Activated CD4-positive, alpha-beta memory T cell treated with anti-CD3 and anti-CD28 coated beads, Interleukin-2, amount 10 ng/mL, durations not matched to agents 7 days and 5 days (primary cell): ENCODE data around the gene COL1A1. TPM values are rescaled to one million over a fixed set of nuclear protein-coding genes. Genes with fewer than 3 reads are reported as not detected.
A peak's percentile ranks its signal among the peaks of the same experiment; 100 is the strongest.

Experiments used
- CTCF ChIA-PET: fragments of 350-600 bp; sonication (Branson Sonifier 250); formaldehyde crosslinking; loops from one replicate; lab custom pipeline; 2021; ENCODE audit warnings: antibody characterized with exemption, inconsistent platforms; lab: Charles Lee
- POLR2A ChIA-PET: fragments of 350-600 bp; sonication (Branson Sonifier 250); formaldehyde crosslinking; loops from one replicate; lab custom pipeline; 2021; ENCODE audit warnings: antibody characterized with exemption; lab: Charles Lee
- DNase-seq: peaks from one replicate; pipeline ENCODE4 v3.0.0-alpha.2; 2020
- H3K27ac Mint-ChIP-seq: one replicate; pipeline ENCODE4 v1.8.0; 2021; ENCODE audit warnings: mild to moderate bottlenecking, mixed read lengths
- H3K27me3 Mint-ChIP-seq: one replicate; pipeline ENCODE4 v1.8.0; 2021; ENCODE audit warnings: mixed read lengths
- H3K36me3 Mint-ChIP-seq: one replicate; pipeline ENCODE4 v1.8.0; 2021; ENCODE audit warnings: low read depth, mixed read lengths
- H3K4me1 Mint-ChIP-seq: one replicate; pipeline ENCODE4 v1.8.0; 2021; ENCODE audit warnings: mixed read lengths
- H3K4me3 Mint-ChIP-seq: one replicate; pipeline ENCODE4 v1.8.0; 2021; ENCODE audit warnings: mild to moderate bottlenecking, mixed read lengths
- H3K9me3 Mint-ChIP-seq: one replicate; pipeline ENCODE4 v1.8.0; 2021; ENCODE audit warnings: mixed read lengths
- total RNA-seq, 2 experiments: library from RNA; stranded (reverse); gene quantifications; one replicate each; pipeline ENCODE4 v1.2.3, GENCODE V29; 2021

The COL1A1 gene
- total RNA-seq, 2 experiments from 2014 or later: 0.50 to 0.55 TPM

- no peaks in the 10 kb centered on the region for H3K36me3 Mint-ChIP-seq
- no peak overlapping the region for H3K4me3 Mint-ChIP-seq
- ChIA-PET CTCF (no interaction called here), POLR2A (no interaction called here)
- peaks cover 4% of the 10 kb centered on the region for H3K27me3 Mint-ChIP-seq
- H3K4me1 Mint-ChIP-seq: peaks cover 18% of the 10 kb centered on the region
- no peak overlapping the region for H3K27ac Mint-ChIP-seq
- DNase-seq: no peak
- H3K9me3 Mint-ChIP-seq: no peaks in the 10 kb centered on the region
Observed at GRCh38 chr17:50186661-50187393, 14.6 kb downstream of the COL1A1 start.

- CTCF ChIA-PET: no interaction called here
- H3K27me3 Mint-ChIP-seq: peaks cover 8% of the 10 kb centered on the region
- peaks cover 19% of the 10 kb centered on the region for H3K4me1 Mint-ChIP-seq
Observed at GRCh38 chr17:50185631-50186471, 15.6 kb downstream of the COL1A1 start.

GRCh38 chr17:50184611-50185398 lies 16.6 kb downstream of the COL1A1 start:
- ChIA-PET POLR2A (no interaction called here), CTCF (no interaction called here)
- Mint-ChIP-seq H3K9me3 (no peaks in the 10 kb centered on the region), H3K27ac (no peak overlapping the region), H3K36me3 (no peaks in the 10 kb centered on the region), H3K4me3 (no peak overlapping the region), H3K4me1 (peaks cover 19% of the 10 kb centered on the region), H3K27me3 (peaks cover 11% of the 10 kb centered on the region)
- DNase-seq: no peak

More at GRCh38 chr17:50185631-50186471, 15.6 kb downstream of the COL1A1 start:
- no peaks in the 10 kb centered on the region for H3K36me3 Mint-ChIP-seq
- H3K9me3 Mint-ChIP-seq: no peaks in the 10 kb centered on the region
- DNase-seq: no peak
- no peak overlapping the region for H3K27ac Mint-ChIP-seq
- POLR2A ChIA-PET: no interaction called here
- no peak overlapping the region for H3K4me3 Mint-ChIP-seq

- peak overlapping the region; percentile 48 for H3K4me3 Mint-ChIP-seq
- POLR2A ChIA-PET: no interaction called here
- H3K36me3 Mint-ChIP-seq: no peaks in the 10 kb centered on the region
- H3K9me3 Mint-ChIP-seq: no peaks in the 10 kb centered on the region
- DNase-seq: no peak
- peaks cover 10% of the 10 kb centered on the region for H3K27me3 Mint-ChIP-seq
- peaks cover 20% of the 10 kb centered on the region for H3K4me1 Mint-ChIP-seq
- H3K27ac Mint-ChIP-seq: no peak overlapping the region
- CTCF ChIA-PET: no interaction called here
Observed at GRCh38 chr17:50184064-50184463, 17.4 kb downstream of the COL1A1 start.

- H3K27me3 Mint-ChIP-seq: peaks cover 12% of the 10 kb centered on the region
- H3K4me3 Mint-ChIP-seq: peak overlapping the region; percentile 48
- CTCF ChIA-PET: no interaction called here
- no peaks in the 10 kb centered on the region for H3K9me3 Mint-ChIP-seq
- POLR2A ChIA-PET: no interaction called here
- no peak overlapping the region for H3K27ac Mint-ChIP-seq
- DNase-seq: no peak
- peaks cover 21% of the 10 kb centered on the region for H3K4me1 Mint-ChIP-seq
- no peaks in the 10 kb centered on the region for H3K36me3 Mint-ChIP-seq
Observed at GRCh38 chr17:50183421-50183994, 17.9 kb downstream of the COL1A1 start.

- ChIA-PET POLR2A (no interaction called here), CTCF (no interaction called here)
- Mint-ChIP-seq H3K9me3 (no peaks in the 10 kb centered on the region), H3K27ac (no peak overlapping the region), H3K36me3 (no peaks in the 10 kb centered on the region), H3K4me1 (peaks cover 27% of the 10 kb centered on the region), H3K4me3 (no peak overlapping the region), H3K27me3 (peaks cover 12% of the 10 kb centered on the region)
- no peak for DNase-seq
Observed at GRCh38 chr17:50182783-50183420, 18.5 kb downstream of the COL1A1 start.

GRCh38 chr17:50181591-50182560 lies 19.6 kb downstream of the COL1A1 start:
- H3K36me3 Mint-ChIP-seq: no peaks in the 10 kb centered on the region
- ChIA-PET POLR2A (interaction anchor here (0.8 kb wide), 1 partner anchor 12 kb away, joined by 4 read pairs; no protein-coding TSS in a partner anchor), CTCF (interaction anchor here (1.0 to 1.7 kb wide), 4 partner anchors 12 to 87 kb away, joined by 3 to 5 read pairs (median 4); no protein-coding TSS in a partner anchor)
- H3K27ac Mint-ChIP-seq: no peak overlapping the region
- no peak for DNase-seq
- no peak overlapping the region for H3K4me3 Mint-ChIP-seq
- peaks cover 28% of the 10 kb centered on the region for H3K4me1 Mint-ChIP-seq
- peaks cover 16% of the 10 kb centered on the region for H3K27me3 Mint-ChIP-seq
- no peaks in the 10 kb centered on the region for H3K9me3 Mint-ChIP-seq

GRCh38 chr17:50181144-50181543 lies 20.3 kb downstream of the COL1A1 start:
- DNase-seq: no peak
- Mint-ChIP-seq H3K4me3 (no peak overlapping the region), H3K36me3 (no peaks in the 10 kb centered on the region), H3K4me1 (peaks cover 28% of the 10 kb centered on the region), H3K27me3 (peaks cover 16% of the 10 kb centered on the region), H3K9me3 (no peaks in the 10 kb centered on the region), H3K27ac (no peak overlapping the region)
- ChIA-PET POLR2A (interaction anchor here (0.8 kb wide), 1 partner anchor 11 kb away, joined by 4 read pairs; no protein-coding TSS in a partner anchor), CTCF (interaction anchor here (1.0 to 1.7 kb wide), 4 partner anchors 12 to 87 kb away, joined by 3 to 5 read pairs (median 4); no protein-coding TSS in a partner anchor)

GRCh38 chr17:50180620-50181019 lies 20.8 kb downstream of the COL1A1 start:
- ChIA-PET POLR2A (no interaction called here), CTCF (interaction anchor here (1.1 to 1.7 kb wide), 2 partner anchors 11 to 86 kb away, joined by 3 to 5 read pairs; no protein-coding TSS in a partner anchor)
- no peaks in the 10 kb centered on the region for H3K36me3 Mint-ChIP-seq
- no peak overlapping the region for H3K4me3 Mint-ChIP-seq
- peaks cover 28% of the 10 kb centered on the region for H3K4me1 Mint-ChIP-seq
- H3K27ac Mint-ChIP-seq: no peak overlapping the region
- H3K27me3 Mint-ChIP-seq: peaks cover 16% of the 10 kb centered on the region
- DNase-seq: no peak
- no peaks in the 10 kb centered on the region for H3K9me3 Mint-ChIP-seq

- ChIA-PET CTCF (interaction anchor here (1.7 kb wide), 1 partner anchor 11 kb away, joined by 5 read pairs; no protein-coding TSS in a partner anchor), POLR2A (no interaction called here)
- H3K27ac Mint-ChIP-seq: no peak overlapping the region
- H3K27me3 Mint-ChIP-seq: peaks cover 16% of the 10 kb centered on the region
- no peaks in the 10 kb centered on the region for H3K36me3 Mint-ChIP-seq
- H3K9me3 Mint-ChIP-seq: no peaks in the 10 kb centered on the region
- DNase-seq: no peak
- peaks cover 28% of the 10 kb centered on the region for H3K4me1 Mint-ChIP-seq
- no peak overlapping the region for H3K4me3 Mint-ChIP-seq
Observed at GRCh38 chr17:50180111-50180510, 21.3 kb downstream of the COL1A1 start.
